NCI-H2107 treated with DMSO at 0.1 percent for 48 hours (cell line): Measurements from ENCODE around the gene GREB1L.

Source experiments
- DNase-seq: peaks from one replicate; lab custom pipeline; 2025; ENCODE audit not compliant: unreplicated experiment; lab: John Stamatoyannopoulos, UW

The GREB1L gene

GRCh38 chr18:21557607-21558253 is 315.7 kb downstream of the GREB1L start:
- no peak for DNase-seq

- no peak for DNase-seq
These were observed 317.2 kb downstream of the GREB1L start for GRCh38 chr18:21559195-21559594.

- no peak for DNase-seq
These were observed 329.7 kb downstream of the GREB1L start for GRCh38 chr18:21571772-21572171.
